Heart left ventricle (tissue), 16 donors: Measurements from ENCODE around the gene DIS3L2. TPM values are rescaled to one million over a fixed set of nuclear protein-coding genes. Genes with fewer than 3 reads are reported as not detected.

Source experiments
- ATAC-seq, 4 donors: fragments of 200-7000 bp; cut with Tn5 transposase; one replicate each; pipeline ENCODE4 v1.9.1; 2020 to 2022; ENCODE audit warnings: moderate library complexity in 4 of 4, mild to moderate bottlenecking in 3 of 4, moderate number of reproducible peaks in 1 of 4
- DNase-seq, 5 donors: peaks; one replicate each; pipeline ENCODE4 v3.0.0-alpha.2; 2020
- H3K27ac ChIP-seq, 12 donors: fragments of 200-600 bp; sonication (generic) in 4 of 12; one replicate each; pipeline versions ENCODE4 v1.5.0 to v1.8.0; 2016 to 2022; ENCODE audit warnings: mild to moderate bottlenecking in 2 of 12
- H3K27me3 ChIP-seq, 9 donors: fragments of 200-600 bp; sonication (generic) in 2 of 9; one replicate each; pipeline versions ENCODE4 v1.5.1 to v1.8.0; 2016 to 2022; ENCODE audit warnings: mild to moderate bottlenecking in 3 of 9
- H3K36me3 ChIP-seq, 9 donors: fragments of 200-600 bp; sonication (generic) in 2 of 9; one replicate each; pipeline versions ENCODE4 v1.5.0 to v1.8.0; 2018 to 2022; ENCODE audit warnings: mild to moderate bottlenecking in 2 of 9
- H3K4me1 ChIP-seq, 12 donors: fragments of 200-600 bp; sonication (generic) in 4 of 12; one replicate each; pipeline versions ENCODE4 v1.5.0 to v1.8.0; 2016 to 2022; ENCODE audit warnings: mild to moderate bottlenecking in 3 of 12
- H3K4me3 ChIP-seq, 12 donors: fragments of 200-600 bp; sonication (generic) in 4 of 12; one replicate each; pipeline versions ENCODE4 v1.5.0 to v1.8.0; 2017 to 2022; ENCODE audit warnings: mild to moderate bottlenecking in 9 of 12, moderate library complexity in 4 of 12
- H3K9me3 ChIP-seq, 12 donors: fragments of 200-600 bp; sonication (generic) in 4 of 12; one replicate each; pipeline versions ENCODE4 v1.5.0 to v1.8.0; 2016 to 2022; ENCODE audit warnings: mild to moderate bottlenecking in 1 of 12
- CTCF ChIP-seq, 12 donors: fragments of 200-600 bp; sonication (generic) in 4 of 12; IDR thresholded peaks; one replicate each; pipeline versions ENCODE4 v1.5.0 to v1.8.0; 2018 to 2022; ENCODE audit warnings: antibody characterized with exemption in 12 of 12, mild to moderate bottlenecking in 5 of 12
- POLR2A ChIP-seq, 2 donors: fragments of 450-650 bp; IDR thresholded peaks; one replicate each; pipeline ENCODE4 v1.6.1; 2017; ENCODE audit warnings: antibody characterized with exemption in 2 of 2, mild to moderate bottlenecking in 2 of 2, moderate library complexity in 2 of 2
- WGBS, 4 donors: extraction: QIAGEN DNeasy Blood & Tissue Kit in 2 of 4; methylation state at CpG; one replicate each; pipeline versions ENCODE4 v1.1.5 to v1.1.7; 2013 to 2018; 5-methylcytosine and 5-hydroxymethylcytosine counted together
- intact Hi-C, 10 donors: fragments of 100-400 bp; cut with DNase I; formaldehyde crosslinking; loops; one replicate each; pipeline versions ENCODE4 v1.11.1 to v1.14.2; 2022
- polyA plus RNA-seq, 2 donors: library from polyadenylated mRNA; stranded (reverse); fragments of 200-250 nt; gene quantifications; one replicate each; pipeline ENCODE4 v1.2.3, GENCODE V29; 2013
- total RNA-seq, 9 donors: library from RNA; depleted of rRNA in 2 of 9; stranded (reverse); fragments of >200 nt in 2 of 9; fragmentation: NEBNext Ultra II Directional in 3 of 9; extraction: Animal tissue kit (Norgen Biotek cat#: 25700) in 3 of 9; gene quantifications; one replicate each; pipeline versions ENCODE4 v1.1.0 to v1.2.4, GENCODE V29; 2016 to 2023
- donor health status: ischemic (EF 13 %, LVEDD 7.1; RV severe dilation, severe dysfunction).
- donor health status: healthy with polysubstance abuse.
- donor health status: DM: no; HTN: yes; CAD: no.
- donor health status: DM: no; HTN: no; CAD: no.
- donor health status: ischemic (EF 25% LVEDD 6.9; RV normal size, moderate dysfunction).
- donor health status: ischemic (EF 25% LVEDD 5.7; RV mildly dilated, moderate dysfunction).
- donor health status: healthy.
- donor health status: DM: yes; HTN: yes; CAD: no.
- donor health status: ischemic (EF 35%, LVEDD 5.7; RV mildly dilated, moderate dysfunction).
- donor health status: nonischemic (EF 11% LVEDD 7.7; RV severe dilation, severe dysfunction).
- donor health status: DM: yes; HTN: yes; CAD: no.
- donor health status: PGD.
- donor health status: ischemic (EF 29% LVEDD 5.4; RV normal size, mild dysfunction).
- donor health status: nonischemic (EF 23%, LVEDD 6.1; RV moderate dilation, normal function).

The DIS3L2 gene
- total and polyA plus RNA-seq, 11 donors = 12.4 to 27.3 (median 21.8) TPM

GRCh38 chr2:232129483-232129882 lies 168.0 kb downstream of the DIS3L2 start:
- DNase-seq (no peak), ATAC-seq (peak in 2 of 4 donors; percentile 41 to 59)
- intact Hi-C loops = no loop called here
- H3K27me3 ChIP-seq = no peaks in the 10 kb centered on the region
- no peak overlapping the region for H3K27ac ChIP-seq
- H3K4me3 ChIP-seq = no peak overlapping the region
- peaks cover 0 to 12% (median 0%) of the 10 kb centered on the region in 12 donors for H3K4me1 ChIP-seq
- H3K36me3 ChIP-seq = peaks cover 0 to 27% (median 22%) of the 10 kb centered on the region in 9 donors
- 68 to 73% (median 71%) methylated on average over 4 of the region's 4 CpGs for WGBS, 4 donors
- no peaks in the 10 kb centered on the region for H3K9me3 ChIP-seq
- TF ChIP-seq CTCF (IDR thresholded peaks at IDR 0.05) = no peak
- no peak for TF ChIP-seq POLR2A (IDR thresholded peaks at IDR 0.05)

GRCh38 chr2:232132181-232132580 lies 170.7 kb downstream of the DIS3L2 start:
- no peak for TF ChIP-seq CTCF (IDR thresholded peaks at IDR 0.05)
- no peak for TF ChIP-seq POLR2A (IDR thresholded peaks at IDR 0.05)
- WGBS, 4 donors = 82 to 97% (median 97%) methylated on average over 3 of the region's 3 CpGs
- peaks cover 0 to 14% (median 0%) of the 10 kb centered on the region in 12 donors for H3K4me1 ChIP-seq
- H3K27ac ChIP-seq = no peak overlapping the region
- ATAC-seq (no peak), DNase-seq (no peak)
- H3K27me3 ChIP-seq = no peaks in the 10 kb centered on the region
- intact Hi-C loops = no loop called here
- no peak overlapping the region for H3K4me3 ChIP-seq
- H3K9me3 ChIP-seq = no peaks in the 10 kb centered on the region
- H3K36me3 ChIP-seq = peaks cover 0 to 35% (median 25%) of the 10 kb centered on the region in 9 donors

- H3K4me1 ChIP-seq = peaks cover 0 to 17% (median 0%) of the 10 kb centered on the region in 12 donors
- H3K9me3 ChIP-seq = no peaks in the 10 kb centered on the region
- peaks cover 0 to 35% (median 25%) of the 10 kb centered on the region in 9 donors for H3K36me3 ChIP-seq
- 97 to 100% (median 100%) methylated on average over 1 of the region's 1 CpG for WGBS, 4 donors
- H3K4me3 ChIP-seq = no peak overlapping the region
- no peak overlapping the region for H3K27ac ChIP-seq
- intact Hi-C loops = no loop called here
- H3K27me3 ChIP-seq = no peaks in the 10 kb centered on the region
- DNase-seq (no peak), ATAC-seq (no peak)
- TF ChIP-seq POLR2A (IDR thresholded peaks at IDR 0.05) (no peak), CTCF (IDR thresholded peaks at IDR 0.05) (no peak)
Measured at GRCh38 chr2:232133078-232133477, 171.6 kb downstream of the DIS3L2 start.

GRCh38 chr2:232134939-232135338 lies 173.4 kb downstream of the DIS3L2 start:
- peaks cover 0 to 35% (median 25%) of the 10 kb centered on the region in 9 donors for H3K36me3 ChIP-seq
- H3K9me3 ChIP-seq = no peaks in the 10 kb centered on the region
- no peak overlapping the region for H3K27ac ChIP-seq
- ATAC-seq = no peak
- H3K4me3 ChIP-seq = no peak overlapping the region
- DNase-seq = no peak
- no peaks in the 10 kb centered on the region for H3K27me3 ChIP-seq
- H3K4me1 ChIP-seq = peaks cover 0 to 14% (median 2%) of the 10 kb centered on the region in 12 donors
- TF ChIP-seq CTCF (IDR thresholded peaks at IDR 0.05) (no peak), POLR2A (IDR thresholded peaks at IDR 0.05) (no peak)
- intact Hi-C loops = no loop called here
- WGBS, 4 donors = 80 to 89% (median 89%) methylated on average over 4 of the region's 4 CpGs
